T1000 (cell line): ENCODE results near the gene TRIM27.
"Not testable (repeated sequence)": the region's sequence is repeated elsewhere in the genome, so short reads cannot be mapped to it uniquely, and the experiment has no call there.

Experiments used
- DNase-seq: peaks from one replicate; lab custom pipeline; 2025; ENCODE audit warnings: mixed read lengths; lab: John Stamatoyannopoulos, UW

TRIM27 gene

GRCh38 chr6:28864326-28864923 is 59.4 kb downstream of the TRIM27 start:
- no peak for DNase-seq

DNA sequence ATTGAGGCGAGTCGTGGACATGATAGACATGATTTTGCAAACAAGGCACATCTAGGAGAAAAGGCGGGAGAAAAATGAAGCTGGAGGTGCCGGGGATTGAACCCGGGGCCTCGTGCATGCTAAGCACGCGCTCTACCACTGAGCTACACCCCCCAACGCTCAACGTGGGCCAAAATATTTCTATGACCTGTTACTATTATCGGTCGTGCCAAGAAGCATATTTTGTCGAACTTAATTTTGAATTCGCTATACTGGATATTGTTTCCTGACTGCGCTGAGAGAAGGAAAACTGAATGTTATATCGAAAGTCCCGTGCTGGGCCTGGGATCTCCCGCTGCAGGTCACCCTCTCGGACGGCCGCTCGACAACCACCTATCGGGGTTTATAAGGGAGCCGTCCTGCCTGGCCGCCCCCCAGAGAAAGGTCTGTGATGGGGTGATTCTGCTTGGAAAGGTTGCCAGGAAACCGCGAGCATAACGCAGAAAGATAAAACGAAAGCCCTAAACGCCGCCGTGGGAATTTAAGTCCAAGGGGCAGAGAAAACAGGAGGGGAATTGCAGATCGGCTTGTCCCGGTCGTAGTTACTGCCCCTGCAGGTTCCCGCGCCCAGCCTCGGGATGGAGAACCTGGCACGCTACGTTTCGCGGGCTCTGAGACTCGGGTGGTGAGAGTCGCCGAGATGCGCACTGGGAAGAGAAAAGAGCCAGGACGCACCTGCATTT is 60.0 kb downstream of the TRIM27 start:
- peak; percentile 83 for DNase-seq

DNA sequence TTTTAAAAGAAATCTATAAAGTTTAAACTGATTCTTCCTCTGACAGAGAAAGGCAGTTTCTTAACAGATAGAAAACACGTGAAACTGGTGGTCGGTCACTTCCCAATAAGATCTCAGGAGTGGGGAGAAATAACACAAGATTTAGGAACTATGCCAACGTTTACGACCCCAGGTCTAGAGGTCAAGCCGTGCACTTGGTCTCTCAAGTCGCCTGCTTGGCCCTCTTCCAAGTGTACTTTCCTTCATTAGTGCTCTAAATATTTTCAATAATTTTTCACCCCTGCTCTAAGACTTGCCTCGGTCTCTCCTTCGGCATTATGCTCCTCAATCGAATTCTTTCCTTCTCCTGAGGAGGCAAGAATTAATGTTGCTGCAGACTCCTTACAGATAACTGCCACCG is 61.7 kb downstream of the TRIM27 start:
- no peak for DNase-seq

DNA sequence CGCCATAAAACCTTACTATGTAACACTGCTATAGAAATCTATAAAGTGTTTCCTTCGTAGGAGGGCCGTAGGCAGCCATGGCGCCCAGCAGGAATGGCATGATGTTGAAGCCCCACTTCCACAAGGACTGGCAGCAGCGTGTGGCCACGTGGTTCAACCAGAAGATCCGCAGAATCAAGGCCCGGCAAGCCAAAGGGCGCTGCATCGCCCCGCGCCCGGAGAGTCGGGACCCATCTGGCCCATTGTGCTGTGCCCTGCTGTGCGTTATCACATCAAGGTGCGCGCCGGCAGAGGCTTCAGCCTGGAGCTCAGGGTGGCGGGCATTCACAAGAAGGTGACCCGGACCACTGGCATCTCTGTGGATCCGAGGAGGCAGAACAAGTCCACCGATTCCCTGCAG is 62.4 kb downstream of the TRIM27 start:
- DNase-seq, result no peak

GRCh38 chr6:28860581-28860980 is 63.2 kb downstream of the TRIM27 start:
- no peak for DNase-seq

- no peak for DNase-seq
Measured at GRCh38 chr6:28858963-28859362, 64.8 kb downstream of the TRIM27 start.

- DNase-seq, result no peak
Measured at GRCh38 chr6:28856620-28857005, 67.2 kb downstream of the TRIM27 start.

- not testable (repeated sequence) for DNase-seq
Measured at GRCh38 chr6:28854405-28854804, 69.4 kb downstream of the TRIM27 start.
